ENCODE measurements around the gene EVL.

EVL gene

GRCh38 chr14:100060760-100061159, 4.5 kb upstream of the EVL start:
- H3K27ac ChIP-seq = no peak overlapping the region; the same call in 1 of the 2 replicates
- TF ChIP-seq CTCF (conservative IDR thresholded peaks at IDR 0.05) = no peak

GRCh38 chr14:100062590-100062989, 2.6 kb upstream of the EVL start:
- TF ChIP-seq CTCF (conservative IDR thresholded peaks at IDR 0.05) = no peak
- H3K27ac ChIP-seq = no peak overlapping the region

GRCh38 chr14:100063314-100063941, 1.8 kb upstream of the EVL start:
- TF ChIP-seq CTCF (conservative IDR thresholded peaks at IDR 0.05) = no peak
- peak overlapping the region; percentile 24 for H3K27ac ChIP-seq

GRCh38 chr14:100064335-100065092, 708 bp upstream of the EVL start:
- peak overlapping the region; percentile 24 for H3K27ac ChIP-seq

GRCh38 chr14:100065942-100066574, 836 bp downstream of the EVL start:
- no peak overlapping the region for H3K27ac ChIP-seq
- TF ChIP-seq CTCF (conservative IDR thresholded peaks at IDR 0.05) = no peak

- H3K27ac ChIP-seq = no peak overlapping the region
- TF ChIP-seq CTCF (conservative IDR thresholded peaks at IDR 0.05) = no peak
These were observed 1.7 kb downstream of the EVL start for GRCh38 chr14:100066962-100067361.

- H3K27ac ChIP-seq = no peak overlapping the region
- no peak for TF ChIP-seq CTCF (conservative IDR thresholded peaks at IDR 0.05)
These were observed 2.3 kb downstream of the EVL start for GRCh38 chr14:100067481-100067880.

Measured in VCaP (cell line).